ENCODE results near the gene KAT14.
"Not testable (repeated sequence)": the region's sequence is repeated elsewhere in the genome, so short reads cannot be mapped to it uniquely, and the experiment has no call there.

Gene KAT14

GRCh38 chr20:18103497-18103896, 34.2 kb upstream of the KAT14 start:
- peaks cover 45% of the 10 kb centered on the region for H3K27me3 ChIP-seq (ENCODE audit: insufficient read depth, low read length)
- H3K36me3 ChIP-seq (ENCODE audit: insufficient read depth, low read length) = no peaks in the 10 kb centered on the region
- no peak overlapping the region for H3K4me3 ChIP-seq (ENCODE audit: low read depth, low read length)
- no peaks in the 10 kb centered on the region for H3K4me1 ChIP-seq (ENCODE audit: control insufficient read depth, insufficient read depth, low read length, unreplicated experiment)
- H3K79me2 ChIP-seq (ENCODE audit: control insufficient read depth, insufficient read depth, low read length, unreplicated experiment) = no peaks in the 10 kb centered on the region
- H3K27ac ChIP-seq (ENCODE audit: low read depth, low read length) = no peak overlapping the region
- no peak overlapping the region for H2AFZ ChIP-seq (ENCODE audit: low read length, unreplicated experiment)

DNA sequence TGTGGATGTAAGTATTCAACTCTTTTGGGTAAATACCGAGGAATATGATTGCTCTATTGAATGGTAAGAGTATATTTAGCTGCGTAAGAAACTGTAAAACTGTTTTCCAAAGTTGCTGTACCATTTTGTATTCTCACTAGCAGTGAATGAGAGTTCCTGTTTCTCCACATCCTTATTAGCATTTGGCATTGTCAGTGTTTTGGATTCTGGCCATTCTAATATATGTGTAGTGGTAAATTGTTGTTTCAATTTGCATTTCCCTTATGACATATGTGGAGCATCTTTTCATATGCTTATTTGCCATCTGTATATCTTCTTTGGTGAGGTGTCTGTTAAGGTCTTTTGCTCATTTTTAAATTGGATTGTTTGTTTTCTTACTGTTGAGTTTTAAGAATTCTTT, 29.3 kb upstream of the KAT14 start:
- Histone ChIP-seq H3K4me3 (ENCODE audit: low read depth, low read length) (no peak overlapping the region), H2AFZ (ENCODE audit: low read length, unreplicated experiment) (no peak overlapping the region), H3K4me1 (ENCODE audit: control insufficient read depth, insufficient read depth, low read length, unreplicated experiment) (no peaks in the 10 kb centered on the region), H3K79me2 (ENCODE audit: control insufficient read depth, insufficient read depth, low read length, unreplicated experiment) (no peaks in the 10 kb centered on the region), H3K27me3 (ENCODE audit: insufficient read depth, low read length) (peaks cover 39% of the 10 kb centered on the region), H3K27ac (ENCODE audit: low read depth, low read length) (no peak overlapping the region), H3K36me3 (ENCODE audit: insufficient read depth, low read length) (no peaks in the 10 kb centered on the region)

GRCh38 chr20:18128574-18128973, 9.1 kb upstream of the KAT14 start:
- H3K79me2 ChIP-seq (ENCODE audit: control insufficient read depth, insufficient read depth, low read length, unreplicated experiment); H3K4me3 ChIP-seq (ENCODE audit: low read depth, low read length): not testable (repeated sequence)

GRCh38 chr20:18132663-18133062, 5.0 kb upstream of the KAT14 start:
- Histone ChIP-seq H3K36me3 (ENCODE audit: insufficient read depth, low read length) (no peaks in the 10 kb centered on the region), H3K27me3 (ENCODE audit: insufficient read depth, low read length) (peaks cover 16% of the 10 kb centered on the region; the same call in 1 of the 2 replicates), H3K4me1 (ENCODE audit: control insufficient read depth, insufficient read depth, low read length, unreplicated experiment) (peaks cover 4% of the 10 kb centered on the region), H2AFZ (ENCODE audit: low read length, unreplicated experiment) (no peak overlapping the region), H3K27ac (ENCODE audit: low read depth, low read length) (no peak overlapping the region), H3K79me2 (ENCODE audit: control insufficient read depth, insufficient read depth, low read length, unreplicated experiment) (no peaks in the 10 kb centered on the region), H3K4me3 (ENCODE audit: low read depth, low read length) (no peak overlapping the region)

More at GRCh38 chr20:18128574-18128973, 9.1 kb upstream of the KAT14 start:
- H3K36me3 ChIP-seq (ENCODE audit: insufficient read depth, low read length); H3K27ac ChIP-seq (ENCODE audit: low read depth, low read length); H3K4me1 ChIP-seq (ENCODE audit: control insufficient read depth, insufficient read depth, low read length, unreplicated experiment); H2AFZ ChIP-seq (ENCODE audit: low read length, unreplicated experiment): not testable (repeated sequence)
- peaks cover 25% of the 10 kb centered on the region for H3K27me3 ChIP-seq (ENCODE audit: insufficient read depth, low read length)

DNA sequence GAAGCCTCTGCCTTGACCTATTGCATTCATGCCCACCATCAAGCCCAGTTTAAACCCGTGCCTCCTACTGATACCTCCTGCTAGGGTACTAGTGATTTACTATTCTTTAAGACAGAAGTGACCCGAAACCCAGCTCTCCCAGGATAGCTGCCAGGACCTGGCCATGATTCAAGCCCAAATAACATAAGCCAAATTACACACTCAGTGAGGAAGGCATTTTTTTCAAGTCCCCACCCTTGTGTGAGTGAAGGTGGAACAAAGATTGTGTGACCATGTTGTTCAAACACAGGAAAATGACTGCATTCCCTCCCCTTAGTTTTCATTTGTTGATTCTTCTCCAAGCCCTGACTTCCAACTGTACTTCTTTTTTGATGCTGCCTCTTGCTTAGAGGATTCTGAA, 3.7 kb upstream of the KAT14 start:
- no peak overlapping the region for H2AFZ ChIP-seq (ENCODE audit: low read length, unreplicated experiment)
- peaks cover 8% of the 10 kb centered on the region for H3K4me1 ChIP-seq (ENCODE audit: control insufficient read depth, insufficient read depth, low read length, unreplicated experiment)
- H3K36me3 ChIP-seq (ENCODE audit: insufficient read depth, low read length) = no peaks in the 10 kb centered on the region
- no peak overlapping the region for H3K4me3 ChIP-seq (ENCODE audit: low read depth, low read length)
- H3K27me3 ChIP-seq (ENCODE audit: insufficient read depth, low read length) = peaks cover 8% of the 10 kb centered on the region; the same call in 1 of the 2 replicates
- H3K79me2 ChIP-seq (ENCODE audit: control insufficient read depth, insufficient read depth, low read length, unreplicated experiment) = peaks cover 12% of the 10 kb centered on the region
- H3K27ac ChIP-seq (ENCODE audit: low read depth, low read length) = no peak overlapping the region

GRCh38 chr20:18138266-18138582, 561 bp downstream of the KAT14 start:
- Histone ChIP-seq H3K4me1 (ENCODE audit: control insufficient read depth, insufficient read depth, low read length, unreplicated experiment) (peaks cover 13% of the 10 kb centered on the region), H3K27ac (ENCODE audit: low read depth, low read length) (peak overlapping the region; percentile 55; the same call in 1 of the 2 replicates), H3K79me2 (ENCODE audit: control insufficient read depth, insufficient read depth, low read length, unreplicated experiment) (peaks cover 24% of the 10 kb centered on the region), H3K36me3 (ENCODE audit: insufficient read depth, low read length) (peaks cover 8% of the 10 kb centered on the region), H2AFZ (ENCODE audit: low read length, unreplicated experiment) (peak overlapping the region; percentile 77), H3K4me3 (ENCODE audit: low read depth, low read length) (peak overlapping the region; percentile 95), H3K27me3 (ENCODE audit: insufficient read depth, low read length) (no peaks in the 10 kb centered on the region)

DNA sequence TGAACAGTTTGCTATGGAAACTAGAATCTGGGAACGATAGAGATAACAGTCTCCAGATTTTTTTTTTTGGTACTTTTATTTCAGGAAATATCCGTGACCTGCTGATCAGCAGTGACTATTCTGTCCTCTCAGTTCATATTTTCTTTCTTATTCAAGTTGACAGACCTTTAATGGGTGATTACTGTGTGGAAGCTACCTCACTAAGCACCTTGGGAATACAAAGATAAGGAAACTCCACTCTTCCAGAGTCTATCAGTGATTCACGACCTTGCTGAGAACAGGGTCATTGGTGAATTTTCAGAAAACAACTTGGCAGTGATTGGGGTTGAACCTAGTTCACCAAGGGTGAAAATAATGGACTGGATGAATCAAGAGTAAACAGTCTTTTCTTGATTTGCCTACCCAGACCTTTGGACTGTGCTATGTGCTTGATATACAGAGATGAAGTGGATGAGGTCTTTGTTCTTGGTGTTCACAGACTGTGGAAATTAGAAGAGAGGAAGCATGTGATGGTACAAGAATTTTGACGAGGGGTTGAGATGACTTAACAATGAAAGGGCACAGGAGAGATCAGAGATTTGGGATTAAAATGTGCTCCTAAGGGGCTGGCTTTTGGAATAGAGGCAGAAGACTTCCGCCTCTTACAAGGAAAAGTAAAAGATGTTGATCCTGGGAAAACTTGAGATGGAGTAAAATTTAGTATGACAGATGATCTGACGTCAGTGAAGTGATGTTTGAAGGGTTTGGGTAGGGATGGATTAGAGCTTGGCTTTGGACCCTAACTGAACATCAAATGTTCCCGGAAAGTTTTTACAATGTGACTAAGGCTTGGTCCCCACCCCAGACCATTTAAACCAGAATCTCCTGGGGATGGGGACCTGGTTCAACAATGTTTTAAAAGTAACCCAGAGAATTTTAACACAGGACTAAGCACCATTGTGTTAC, 1.2 kb downstream of the KAT14 start:
- H3K4me1 ChIP-seq (ENCODE audit: control insufficient read depth, insufficient read depth, low read length, unreplicated experiment) = peaks cover 13% of the 10 kb centered on the region
- H3K27me3 ChIP-seq (ENCODE audit: insufficient read depth, low read length) = no peaks in the 10 kb centered on the region
- H2AFZ ChIP-seq (ENCODE audit: low read length, unreplicated experiment) = peak overlapping the region; percentile 77
- peaks cover 8% of the 10 kb centered on the region for H3K36me3 ChIP-seq (ENCODE audit: insufficient read depth, low read length)
- H3K4me3 ChIP-seq (ENCODE audit: low read depth, low read length) = peak overlapping the region; percentile 95
- H3K79me2 ChIP-seq (ENCODE audit: control insufficient read depth, insufficient read depth, low read length, unreplicated experiment) = peaks cover 24% of the 10 kb centered on the region
- H3K27ac ChIP-seq (ENCODE audit: low read depth, low read length) = no peak overlapping the region

- Histone ChIP-seq H3K4me3 (ENCODE audit: low read depth, low read length) (no peak overlapping the region; the same call in 1 of the 2 replicates), H3K36me3 (ENCODE audit: insufficient read depth, low read length) (peaks cover 8% of the 10 kb centered on the region), H2AFZ (ENCODE audit: low read length, unreplicated experiment) (no peak overlapping the region), H3K27me3 (ENCODE audit: insufficient read depth, low read length) (no peaks in the 10 kb centered on the region), H3K79me2 (ENCODE audit: control insufficient read depth, insufficient read depth, low read length, unreplicated experiment) (peaks cover 24% of the 10 kb centered on the region), H3K27ac (ENCODE audit: low read depth, low read length) (no peak overlapping the region), H3K4me1 (ENCODE audit: control insufficient read depth, insufficient read depth, low read length, unreplicated experiment) (peaks cover 13% of the 10 kb centered on the region)
Observed at GRCh38 chr20:18139832-18140231, 2.2 kb downstream of the KAT14 start.

- Histone ChIP-seq H3K4me3 (ENCODE audit: low read depth, low read length) (no peak overlapping the region), H3K4me1 (ENCODE audit: control insufficient read depth, insufficient read depth, low read length, unreplicated experiment) (no peaks in the 10 kb centered on the region), H3K27ac (ENCODE audit: low read depth, low read length) (no peak overlapping the region), H3K79me2 (ENCODE audit: control insufficient read depth, insufficient read depth, low read length, unreplicated experiment) (peaks cover 5% of the 10 kb centered on the region), H3K36me3 (ENCODE audit: insufficient read depth, low read length) (peaks cover 13% of the 10 kb centered on the region), H2AFZ (ENCODE audit: low read length, unreplicated experiment) (no peak overlapping the region), H3K27me3 (ENCODE audit: insufficient read depth, low read length) (no peaks in the 10 kb centered on the region)
Observed at GRCh38 chr20:18144541-18145099, 7.0 kb downstream of the KAT14 start.

DNA sequence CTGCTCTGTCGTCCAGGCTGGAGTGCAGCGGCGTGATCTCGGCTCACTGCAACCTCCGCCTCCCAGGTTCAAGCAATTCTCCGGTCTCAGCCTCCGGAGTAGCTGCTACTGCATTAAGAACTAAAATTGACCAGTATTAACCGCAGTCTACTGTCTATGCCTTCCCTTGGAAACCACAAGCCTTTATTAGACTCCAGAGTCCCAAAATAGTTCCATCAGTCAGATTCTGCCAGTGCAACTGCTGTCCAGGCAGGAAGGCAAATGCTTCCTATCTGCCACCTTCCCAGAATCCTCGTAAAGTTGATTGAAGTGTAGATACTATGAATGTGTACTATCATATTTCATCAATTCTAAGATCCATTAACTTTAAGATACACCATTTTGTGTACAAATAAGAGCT, 16.7 kb downstream of the KAT14 start:
- Histone ChIP-seq H3K27ac (ENCODE audit: low read depth, low read length) (no peak overlapping the region), H2AFZ (ENCODE audit: low read length, unreplicated experiment) (no peak overlapping the region), H3K27me3 (ENCODE audit: insufficient read depth, low read length) (no peaks in the 10 kb centered on the region), H3K4me1 (ENCODE audit: control insufficient read depth, insufficient read depth, low read length, unreplicated experiment) (no peaks in the 10 kb centered on the region), H3K36me3 (ENCODE audit: insufficient read depth, low read length) (0 out of 2 replicates have a peak, but pooled peaks cover 3% of the 10 kb centered on the region), H3K79me2 (ENCODE audit: control insufficient read depth, insufficient read depth, low read length, unreplicated experiment) (no peaks in the 10 kb centered on the region), H3K4me3 (ENCODE audit: low read depth, low read length) (no peak overlapping the region)

- H3K4me3 ChIP-seq (ENCODE audit: low read depth, low read length) = no peak overlapping the region
- no peaks in the 10 kb centered on the region for H3K27me3 ChIP-seq (ENCODE audit: insufficient read depth, low read length)
- 0 out of 2 replicates have a peak, but pooled peaks cover 3% of the 10 kb centered on the region for H3K36me3 ChIP-seq (ENCODE audit: insufficient read depth, low read length)
- no peak overlapping the region for H2AFZ ChIP-seq (ENCODE audit: low read length, unreplicated experiment)
- H3K4me1 ChIP-seq (ENCODE audit: control insufficient read depth, insufficient read depth, low read length, unreplicated experiment) = no peaks in the 10 kb centered on the region
- no peaks in the 10 kb centered on the region for H3K79me2 ChIP-seq (ENCODE audit: control insufficient read depth, insufficient read depth, low read length, unreplicated experiment)
- H3K27ac ChIP-seq (ENCODE audit: low read depth, low read length) = no peak overlapping the region
Observed at GRCh38 chr20:18156045-18156444, 18.4 kb downstream of the KAT14 start.

All from ACC112 (cell line).